HG02870 (cell line): ENCODE results near the gene TNRC6C.
"Not testable (repeated sequence)": the region's sequence is repeated elsewhere in the genome, so short reads cannot be mapped to it uniquely, and the experiment has no call there.

Experiments used
- ATAC-seq: cut with Tn5 transposase; IDR thresholded peaks from one replicate; pipeline ENCODE4 v1.9.1; 2021; ENCODE audit warnings: mild to moderate bottlenecking, moderate library complexity; ENCODE audit not compliant: unreplicated experiment

The TNRC6C gene

GRCh38 chr17:77930780-77931768 is 27.4 kb upstream of the TNRC6C start:
- ATAC-seq: no peak

GRCh38 chr17:77933777-77934398 is 24.6 kb upstream of the TNRC6C start:
- no peak for ATAC-seq

GRCh38 chr17:77935121-77935571 is 23.4 kb upstream of the TNRC6C start:
- ATAC-seq: no peak

GRCh38 chr17:77935744-77936143 is 22.8 kb upstream of the TNRC6C start:
- ATAC-seq: not testable (repeated sequence)

GRCh38 chr17:77936881-77937280 is 21.6 kb upstream of the TNRC6C start:
- no peak for ATAC-seq

GRCh38 chr17:77941004-77941403 is 17.5 kb upstream of the TNRC6C start:
- no peak for ATAC-seq

- no peak for ATAC-seq
Observed at GRCh38 chr17:77942112-77942988, 16.2 kb upstream of the TNRC6C start.

- ATAC-seq: no peak
Observed at GRCh38 chr17:77943971-77944370, 14.5 kb upstream of the TNRC6C start.

- ATAC-seq: no peak
Observed at GRCh38 chr17:77944390-77945222, 13.9 kb upstream of the TNRC6C start.

GRCh38 chr17:77946900-77947645 is 11.4 kb upstream of the TNRC6C start:
- no peak for ATAC-seq

- no peak for ATAC-seq
Observed at GRCh38 chr17:77948690-77949114, 9.8 kb upstream of the TNRC6C start.

GRCh38 chr17:77951123-77951522 is 7.4 kb upstream of the TNRC6C start:
- no peak for ATAC-seq

GRCh38 chr17:77952368-77952767 is 6.1 kb upstream of the TNRC6C start:
- ATAC-seq: no peak

GRCh38 chr17:77957235-77957856 is 1.2 kb upstream of the TNRC6C start:
- ATAC-seq: no peak

- ATAC-seq: peak; percentile 17
Observed at GRCh38 chr17:77958716-77959125, 218 bp downstream of the TNRC6C start.

- no peak for ATAC-seq
Observed at GRCh38 chr17:77959126-77959925, 823 bp downstream of the TNRC6C start.

- ATAC-seq: no peak
Observed at GRCh38 chr17:77959926-77960521, 1.5 kb downstream of the TNRC6C start.

GRCh38 chr17:77961741-77962140 is 3.2 kb downstream of the TNRC6C start:
- no peak for ATAC-seq
